Psoas muscle (tissue), 8 donors: Measurements from ENCODE around the gene BLCAP. TPM values are rescaled to one million over a fixed set of nuclear protein-coding genes. Genes with fewer than 3 reads are reported as not detected.

Experiments
- ATAC-seq, 4 donors: fragments of 200-7000 bp; cut with Tn5 transposase; one replicate each; pipeline ENCODE4 v1.9.1; 2020; ENCODE audit warnings: moderate library complexity in 3 of 4, mild to moderate bottlenecking in 2 of 4
- DNase-seq, 2 donors: peaks; one replicate each; pipeline ENCODE4 v3.0.0-alpha.2; 2020
- H3K27ac ChIP-seq: fragments of 200-600 bp; one replicate; pipeline ENCODE4 v1.8.0; 2022
- H3K27me3 ChIP-seq, 3 donors: fragments of 200-600 bp in 1 of 3; one replicate each; pipeline versions ENCODE4 v1.6.1 to v1.8.0; 2013 to 2022; ENCODE audit warnings: low read length in 2 of 3, mild to moderate bottlenecking in 2 of 3, moderate library complexity in 1 of 3; ENCODE audit not compliant: insufficient read depth in 3 of 3
- H3K36me3 ChIP-seq, 2 donors: fragments of 200-600 bp in 1 of 2; one replicate each; pipeline versions ENCODE4 v1.6.1 to v1.8.0; 2013 to 2022; ENCODE audit warnings: low read depth in 1 of 2, mild to moderate bottlenecking in 1 of 2, moderate library complexity in 1 of 2; ENCODE audit not compliant: insufficient read depth in 1 of 2
- H3K4me1 ChIP-seq: fragments of 200-600 bp; one replicate; pipeline ENCODE4 v1.8.0; 2022
- H3K4me3 ChIP-seq: fragments of 200-600 bp; one replicate; pipeline ENCODE4 v1.8.0; 2022; ENCODE audit warnings: mild to moderate bottlenecking
- H3K9me3 ChIP-seq: fragments of 200-600 bp; one replicate; pipeline ENCODE4 v1.8.0; 2022
- WGBS, 3 donors: extraction: QIAGEN DNeasy Blood & Tissue Kit; methylation state at CpG; one replicate each; pipeline versions ENCODE4 v1.1.6 to v1.1.7; 2013; 5-methylcytosine and 5-hydroxymethylcytosine counted together
- intact Hi-C, 2 donors: fragments of 100-400 bp; cut with DNase I; formaldehyde crosslinking; loops; one replicate each; pipeline versions ENCODE4 v1.11.0 to v1.14.2; 2022
- polyA plus RNA-seq, 3 donors: library from polyadenylated mRNA; stranded (reverse); fragments of 200-250 nt; gene quantifications; one replicate each; pipeline ENCODE4 v1.2.3, GENCODE V29; 2013
- total RNA-seq, 4 donors: library from RNA; stranded (reverse); fragmentation: NEBNext Ultra II Directional in 2 of 4; extraction: Animal tissue kit (Norgen Biotek cat#: 25700) in 2 of 4; gene quantifications; one replicate each; pipeline versions ENCODE4 v1.2.1 to v1.2.4, GENCODE V29; 2021 to 2023
- TF ChIP-seq, protein P1 (sequence below): fragments of 200-600 bp; IDR thresholded peaks from one replicate; pipeline ENCODE4 v1.8.0; 2022; ENCODE audit warnings: antibody characterized with exemption
- donor health status: healthy with polysubstance abuse.
- donor health status: DM: no; HTN: no; CAD: no; lungs with moderate emphysema.
- donor health status: Bipolar disorder and iron deficiency.
- donor health status: healthy.
- donor health status: DM: yes; HTN: yes; CAD: no.
- donor health status: DM: no; HTN: no; CAD: no.
- donor health status: DM: no; HTN: no; CAD: no.
- donor health status: DM: yes; HTN: yes; CAD: no.

The BLCAP gene
- total and polyA plus RNA-seq, 7 donors: 267 to 656 (median 366) TPM

DNA sequence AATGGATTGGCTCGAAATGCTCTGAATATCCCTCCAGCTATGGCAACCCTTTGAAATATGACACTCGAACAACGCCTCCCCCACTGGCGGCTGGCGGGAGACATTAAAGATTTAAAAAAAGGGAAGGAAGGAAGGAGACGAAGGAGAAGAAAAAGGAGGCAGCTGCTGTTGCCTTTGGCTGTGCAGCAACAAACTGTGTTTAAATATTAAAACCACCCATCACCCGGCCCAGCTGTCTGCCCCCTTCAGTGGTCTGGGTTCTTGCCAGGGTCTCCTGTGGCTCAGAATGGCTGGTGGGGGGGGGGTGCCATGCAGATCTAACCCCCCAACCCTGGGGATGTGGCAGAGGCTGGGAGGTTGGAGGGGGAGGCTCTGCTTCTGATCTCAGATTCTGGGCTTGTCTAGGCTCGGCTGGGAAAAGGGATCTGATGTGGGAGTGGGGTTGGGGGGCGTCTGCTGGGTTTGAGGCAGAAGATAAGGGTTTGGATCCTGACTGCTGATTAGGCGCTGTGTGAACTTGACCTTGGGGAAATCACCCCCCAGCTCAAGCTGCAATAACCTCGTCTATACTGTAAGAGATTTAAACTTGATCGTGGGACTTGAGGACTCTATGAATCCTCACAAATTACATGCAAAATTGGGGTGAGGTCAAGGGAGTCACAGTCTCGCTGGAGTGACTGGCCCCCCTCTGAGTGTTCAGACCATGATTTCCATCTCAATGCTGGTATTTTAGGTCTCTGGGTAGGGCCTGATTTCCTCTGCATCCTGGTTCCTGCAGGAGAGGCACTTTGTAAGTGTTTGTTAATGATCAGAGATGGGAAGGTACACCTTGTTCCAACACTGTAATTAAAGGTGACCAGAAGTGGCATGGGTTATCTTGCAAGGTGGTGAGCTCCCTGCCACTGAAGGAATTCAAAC is 40.3 kb upstream of the BLCAP start:
- peak in 1 of 2 donors; percentile 33 for DNase-seq
- Histone ChIP-seq H3K36me3 (no peaks in the 10 kb centered on the region), H3K9me3 (no peaks in the 10 kb centered on the region), H3K4me1 (no peaks in the 10 kb centered on the region), H3K27ac (no peak overlapping the region), H3K27me3 (peaks cover 0 to 38% (median 8%) of the 10 kb centered on the region in 3 donors), H3K4me3 (no peak overlapping the region)
- ATAC-seq: no peak
- WGBS, 3 donors: 3% methylated on average over 13 of the region's 13 CpGs
- TF ChIP-seq, protein P1, sequence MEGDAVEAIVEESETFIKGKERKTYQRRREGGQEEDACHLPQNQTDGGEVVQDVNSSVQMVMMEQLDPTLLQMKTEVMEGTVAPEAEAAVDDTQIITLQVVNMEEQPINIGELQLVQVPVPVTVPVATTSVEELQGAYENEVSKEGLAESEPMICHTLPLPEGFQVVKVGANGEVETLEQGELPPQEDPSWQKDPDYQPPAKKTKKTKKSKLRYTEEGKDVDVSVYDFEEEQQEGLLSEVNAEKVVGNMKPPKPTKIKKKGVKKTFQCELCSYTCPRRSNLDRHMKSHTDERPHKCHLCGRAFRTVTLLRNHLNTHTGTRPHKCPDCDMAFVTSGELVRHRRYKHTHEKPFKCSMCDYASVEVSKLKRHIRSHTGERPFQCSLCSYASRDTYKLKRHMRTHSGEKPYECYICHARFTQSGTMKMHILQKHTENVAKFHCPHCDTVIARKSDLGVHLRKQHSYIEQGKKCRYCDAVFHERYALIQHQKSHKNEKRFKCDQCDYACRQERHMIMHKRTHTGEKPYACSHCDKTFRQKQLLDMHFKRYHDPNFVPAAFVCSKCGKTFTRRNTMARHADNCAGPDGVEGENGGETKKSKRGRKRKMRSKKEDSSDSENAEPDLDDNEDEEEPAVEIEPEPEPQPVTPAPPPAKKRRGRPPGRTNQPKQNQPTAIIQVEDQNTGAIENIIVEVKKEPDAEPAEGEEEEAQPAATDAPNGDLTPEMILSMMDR: no peak
- intact Hi-C loops: loop anchor here in 1 of 2 donors (10.0 kb wide), 2 partner anchors 337 to 427 kb away; partner anchors contain the start of gene VSTM2L

DNA sequence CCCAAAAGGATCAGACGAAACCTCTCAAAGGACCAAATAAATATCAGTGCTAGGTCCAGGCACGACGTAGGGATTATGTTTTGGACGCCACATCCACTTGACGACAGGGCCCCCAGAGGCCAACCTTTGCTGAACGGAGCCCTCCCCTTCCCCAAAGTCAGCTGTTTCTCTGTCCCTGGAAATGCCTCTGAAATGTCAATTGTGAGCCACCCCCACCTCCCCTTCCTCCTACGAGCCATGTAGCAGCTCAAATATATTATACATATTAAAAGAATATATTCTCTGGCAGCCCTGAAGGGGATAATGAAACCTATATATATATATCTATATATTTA is 39.6 kb upstream of the BLCAP start:
- Histone ChIP-seq H3K9me3 (no peaks in the 10 kb centered on the region), H3K36me3 (no peaks in the 10 kb centered on the region), H3K27ac (no peak overlapping the region), H3K4me1 (no peaks in the 10 kb centered on the region), H3K27me3 (peaks cover 0 to 41% (median 8%) of the 10 kb centered on the region in 3 donors), H3K4me3 (no peak overlapping the region)
- intact Hi-C loops: loop anchor here in 1 of 2 donors (10.0 kb wide), 2 partner anchors 338 to 428 kb away; partner anchors contain the start of gene VSTM2L
- TF ChIP-seq, protein P1: no peak
- no peak for ATAC-seq
- WGBS, 3 donors: 16 to 23% (median 19%) methylated on average over 7 of the region's 7 CpGs
- no peak for DNase-seq

DNA sequence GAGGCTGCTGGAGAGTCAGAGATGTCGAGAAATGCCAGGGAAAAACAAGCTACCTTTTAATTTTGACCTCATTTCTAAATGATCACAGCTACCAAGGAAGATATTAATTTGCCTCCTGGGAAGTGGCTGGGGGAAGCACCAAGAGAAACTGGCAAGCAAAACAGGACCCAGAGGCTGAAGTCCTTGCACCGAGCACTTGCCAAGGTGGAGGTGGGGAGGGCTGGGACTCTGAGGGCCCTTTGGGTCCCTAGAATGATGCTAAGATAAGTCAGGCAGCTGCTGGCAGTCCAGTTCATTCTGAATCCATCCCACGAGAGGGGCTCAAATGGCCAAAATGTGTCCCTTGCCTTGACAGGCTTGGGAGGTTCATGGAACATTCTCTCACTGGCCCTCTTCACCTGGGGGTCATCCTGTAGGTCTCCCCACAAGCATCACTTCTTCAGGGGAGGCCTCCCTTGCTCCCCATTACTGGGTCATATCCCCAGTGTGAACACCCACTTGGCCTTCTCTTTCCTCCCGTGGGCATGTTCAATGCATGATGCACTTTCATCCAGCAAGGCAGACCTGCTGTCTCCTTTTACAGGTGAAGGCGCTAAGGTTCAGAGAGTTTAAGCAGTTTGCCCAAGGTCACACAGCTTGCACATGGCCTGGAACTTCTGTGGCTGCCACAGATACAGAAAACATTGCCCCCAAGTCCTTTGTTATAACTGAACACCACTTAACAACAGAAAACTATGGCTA is 39.1 kb upstream of the BLCAP start:
- DNase-seq (no peak), ATAC-seq (no peak)
- TF ChIP-seq, protein P1: no peak
- H3K4me3 ChIP-seq: no peak overlapping the region
- intact Hi-C loops: loop anchor here in 1 of 2 donors (10.0 kb wide), 2 partner anchors 338 to 428 kb away; partner anchors contain the start of gene VSTM2L
- 54 to 66% (median 54%) methylated on average over 5 of the region's 5 CpGs for WGBS, 3 donors
- no peaks in the 10 kb centered on the region for H3K9me3 ChIP-seq
- H3K36me3 ChIP-seq: no peaks in the 10 kb centered on the region
- peaks cover 0 to 46% (median 8%) of the 10 kb centered on the region in 3 donors for H3K27me3 ChIP-seq
- no peaks in the 10 kb centered on the region for H3K4me1 ChIP-seq
- no peak overlapping the region for H3K27ac ChIP-seq

DNA sequence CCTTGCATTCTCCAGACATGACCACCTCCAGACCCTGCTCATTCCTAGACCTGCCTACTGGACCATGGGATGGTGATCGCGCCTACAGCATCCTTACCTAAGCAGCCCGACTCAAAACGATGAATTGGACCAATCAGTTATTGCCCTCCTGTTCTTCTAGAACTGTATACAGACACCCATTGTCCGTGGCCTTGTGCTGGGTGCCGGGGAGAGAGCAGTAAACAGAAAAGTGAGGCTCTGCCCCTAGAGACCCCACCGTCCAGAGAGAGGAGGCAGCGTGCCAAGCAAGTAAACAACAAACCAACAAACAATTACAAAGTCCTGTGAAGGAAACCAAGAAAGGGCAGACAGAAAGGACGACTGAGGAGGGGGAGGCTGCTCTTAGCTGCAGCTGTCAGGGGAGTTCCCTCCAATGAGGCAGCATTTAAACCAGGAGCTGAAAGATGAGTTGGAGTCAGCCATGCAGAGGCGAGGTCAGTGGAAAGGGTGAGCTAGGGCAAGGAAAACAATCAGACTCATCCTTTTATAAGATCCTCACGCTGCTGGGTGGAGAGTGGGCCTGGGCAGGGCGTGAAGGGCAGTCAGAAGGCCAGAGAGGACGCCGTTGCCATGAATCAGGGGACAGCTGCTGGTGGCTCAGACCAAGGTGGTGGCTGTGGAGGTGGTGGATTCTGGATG is 37.6 kb upstream of the BLCAP start:
- TF ChIP-seq, protein P1: no peak
- H3K36me3 ChIP-seq: no peaks in the 10 kb centered on the region
- DNase-seq (no peak), ATAC-seq (peak; percentile 52 to 69 (median 63))
- H3K27ac ChIP-seq: no peak overlapping the region
- no peak overlapping the region for H3K4me3 ChIP-seq
- H3K27me3 ChIP-seq: peaks cover 0 to 48% (median 8%) of the 10 kb centered on the region in 3 donors
- intact Hi-C loops: loop anchor here (2.0 to 10.0 kb wide), 3 partner anchors 340 to 656 kb away; partner anchors contain the start of gene VSTM2L (in 1 of the 2)
- H3K4me1 ChIP-seq: no peaks in the 10 kb centered on the region
- H3K9me3 ChIP-seq: no peaks in the 10 kb centered on the region
- 54 to 62% (median 59%) methylated on average over 14 of the region's 14 CpGs for WGBS, 3 donors
